HepG2 (cell line): ENCODE measurements around the gene FBXW5. TPM values are rescaled to one million over a fixed set of nuclear protein-coding genes. Genes with fewer than 3 reads are reported as not detected.

Source experiments
- EEA1 ChIP-seq: sonication (generic); formaldehyde crosslinking; IDR thresholded peaks from 2 replicates; pipeline ENCODE4 v1.5.1; 2020; ENCODE audit warnings: mild to moderate bottlenecking, missing genetic modification reagents, borderline replicate concordance
- ESRRA ChIP-seq: sonication (generic); formaldehyde crosslinking; IDR thresholded peaks from 2 replicates; pipeline ENCODE4 v1.5.1; 2020; ENCODE audit warnings: mild to moderate bottlenecking, low read depth, missing genetic modification reagents
- HOXA7 ChIP-seq: sonication (generic); formaldehyde crosslinking; IDR thresholded peaks from 2 replicates; pipeline ENCODE4 v1.8.1; 2022; ENCODE audit warnings: mild to moderate bottlenecking, missing genetic modification reagents, moderate library complexity
- JUNB ChIP-seq: sonication (generic); formaldehyde crosslinking; IDR thresholded peaks from 2 replicates; pipeline ENCODE4 v1.8.0; 2022; ENCODE audit warnings: missing genetic modification reagents, mild to moderate bottlenecking, borderline replicate concordance
- KAT8 ChIP-seq: IDR thresholded peaks from 2 replicates; pipeline ENCODE4 v1.6.1; 2016; ENCODE audit warnings: missing genetic modification reagents, missing compliant biosample characterization
- MAZ ChIP-seq, 2 experiments: sonication (generic) in 1 of 2; formaldehyde crosslinking in 1 of 2; IDR thresholded peaks; 2 replicates each; pipeline versions ENCODE4 v1.5.0 to v1.6.1; 2012 to 2020; ENCODE audit warnings: low read depth in 2 of 2, mild to moderate bottlenecking in 2 of 2, borderline replicate concordance in 1 of 2, improper control_type of control experiment in 1 of 2, low read length in 1 of 2, missing genetic modification reagents in 1 of 2, moderate library complexity in 1 of 2
- REXO4 ChIP-seq: sonication (generic); formaldehyde crosslinking; IDR thresholded peaks from 2 replicates; pipeline ENCODE4 v1.8.0; 2022; ENCODE audit warnings: missing genetic modification reagents, mild to moderate bottlenecking, borderline replicate concordance
- SIX4 ChIP-seq: sonication (generic); formaldehyde crosslinking; IDR thresholded peaks from 2 replicates; pipeline ENCODE4 v1.4.0; 2020; ENCODE audit warnings: missing genetic modification reagents
- SMAD3 ChIP-seq: sonication (generic); formaldehyde crosslinking; IDR thresholded peaks from 2 replicates; pipeline ENCODE4 v1.4.0; 2020; ENCODE audit warnings: missing genetic modification reagents
- SMYD3 ChIP-seq: sonication (generic); formaldehyde crosslinking; IDR thresholded peaks from 2 replicates; pipeline ENCODE4 v1.8.1; 2023; ENCODE audit warnings: mild to moderate bottlenecking, missing genetic modification reagents
- SOX13 ChIP-seq, 3 experiments: fragments of 450-650 bp in 1 of 3; sonication (generic) in 1 of 3; formaldehyde crosslinking in 1 of 3; IDR thresholded peaks in 2 of 3; conservative IDR thresholded peaks in 1 of 3; 2 replicates each; pipeline versions ENCODE4 v1.5.0 to v1.6.1; 2016 to 2020; ENCODE audit warnings: antibody characterized with exemption in 1 of 3, mild to moderate bottlenecking in 1 of 3, missing compliant biosample characterization in 1 of 3, missing genetic modification reagents in 1 of 3, moderate library complexity in 1 of 3
- SOX5 ChIP-seq: IDR thresholded peaks from 2 replicates; pipeline ENCODE4 v1.6.1; 2016; ENCODE audit warnings: borderline replicate concordance
- SP5 ChIP-seq: IDR thresholded peaks from 2 replicates; pipeline ENCODE4 v1.6.1; 2016; ENCODE audit warnings: low read depth, borderline replicate concordance
- SRSF1 ChIP-seq: fragments of 200-400 bp; formaldehyde crosslinking; optimal IDR thresholded peaks from 2 replicates; pipeline ENCODE3; 2017; ENCODE audit warnings: mild to moderate bottlenecking, low read depth, low read length, moderate library complexity
- ZBTB34 ChIP-seq: sonication (generic); formaldehyde crosslinking; IDR thresholded peaks from 2 replicates; pipeline ENCODE4 v1.8.0; 2022; ENCODE audit warnings: mild to moderate bottlenecking, missing genetic modification reagents
- ZNF34 ChIP-seq: sonication (generic); formaldehyde crosslinking; IDR thresholded peaks from 2 replicates; pipeline ENCODE4 v1.4.0; 2020; ENCODE audit warnings: mild to moderate bottlenecking, missing genetic modification reagents, borderline replicate concordance
- ZNF619 ChIP-seq: sonication (generic); formaldehyde crosslinking; IDR thresholded peaks from 2 replicates; pipeline ENCODE4 v1.4.0; 2020; ENCODE audit warnings: mild to moderate bottlenecking, missing genetic modification reagents
- ZNF678 ChIP-seq: sonication (generic); formaldehyde crosslinking; IDR thresholded peaks from 2 replicates; pipeline ENCODE4 v1.4.0; 2020; ENCODE audit warnings: mild to moderate bottlenecking, missing genetic modification reagents
- ZNF773 ChIP-seq: sonication (generic); formaldehyde crosslinking; IDR thresholded peaks from 2 replicates; pipeline ENCODE4 v1.4.0; 2020; ENCODE audit warnings: missing genetic modification reagents, borderline replicate concordance
- polyA plus RNA-seq, 8 experiments: library from polyadenylated mRNA; depleted of rRNA in 3 of 8; stranded (reverse) in 7 of 8; unstranded in 1 of 8; fragments of >200 nt; fragmentation: Illumina TruSeq in 4 of 8; extraction: Trizol in 4 of 8; gene quantifications; 2 replicates each; pipeline versions ENCODE4 v1.2.1 to v1.2.3, GENCODE V29; 2011 to 2016; ENCODE audit warnings: low read depth in 4 of 8, missing spikeins in 1 of 8, mixed read lengths in 1 of 8; ENCODE audit not compliant: insufficient read depth in 1 of 8
- total RNA-seq, 5 experiments: library from RNA; depleted of rRNA; stranded (reverse); fragments of >200 nt; fragmentation: Illumina TruSeq; extraction: Trizol; gene quantifications; 2 replicates each; pipeline ENCODE4 v1.2.3, GENCODE V29; 2016; ENCODE audit warnings: low read depth in 1 of 5
- TF ChIP-seq, protein P1 (sequence below): sonication (generic); formaldehyde crosslinking; IDR thresholded peaks from 2 replicates; pipeline ENCODE4 v1.5.1; 2020; ENCODE audit warnings: mild to moderate bottlenecking, moderate library complexity, missing genetic modification reagents
- TF ChIP-seq, protein P2 (sequence below), 2 experiments: sonication (generic) in 1 of 2; formaldehyde crosslinking in 1 of 2; IDR thresholded peaks; 2 replicates each; pipeline versions ENCODE4 v1.4.0 to v1.6.1; 2018 to 2020; ENCODE audit warnings: missing genetic modification reagents in 2 of 2, borderline replicate concordance in 1 of 2, low read depth in 1 of 2, mild to moderate bottlenecking in 1 of 2, missing biosample characterization in 1 of 2

FBXW5 gene
- total and polyA plus RNA-seq, 2 of the 13 experiments (the other 11 are each of a cell fraction or from before 2014, with no cell fraction given) = 52.0 to 60.4 TPM

- TF ChIP-seq SOX13 (IDR thresholded peaks at IDR 0.05) (no peak), SOX13 (CRISPR knock-in tag; conservative IDR thresholded peaks at IDR 0.05 in 1 of 2, IDR thresholded peaks at IDR 0.05 in 1 of 2) (peak in 1 of 2 experiments; percentile 64; a peak in 1 of 4 replicates), REXO4 (CRISPR knock-in tag) (no peak), ZBTB34 (CRISPR knock-in tag) (no peak), SIX4 (CRISPR knock-in tag) (no peak), ZNF34 (CRISPR knock-in tag) (no peak), ZNF773 (CRISPR knock-in tag) (peak; percentile 62; the same call in 1 of the 2 replicates), SMYD3 (CRISPR knock-in tag) (no peak), SP5 (CRISPR knock-in tag) (peak; percentile 67; the same call in 1 of the 2 replicates), EEA1 (CRISPR knock-in tag) (0 out of 2 replicates have a peak, but pooled peaks have one; percentile 74), SMAD3 (CRISPR knock-in tag) (no peak), HOXA7 (CRISPR knock-in tag) (no peak), KAT8 (CRISPR knock-in tag) (no peak; the same call in 1 of the 2 replicates), SRSF1 (peak; percentile 65), JUNB (no peak), ZNF619 (no peak), ESRRA (0 out of 2 replicates have a peak, but pooled peaks have one; percentile 43), MAZ (IDR thresholded peaks at IDR 0.05; ENCODE audit: borderline replicate concordance, low read depth, low read length) (0 out of 2 replicates have a peak, but pooled peaks have one; percentile 42), MAZ (CRISPR knock-in tag; IDR thresholded peaks at IDR 0.05; ENCODE audit: low read depth) (peak; percentile 89; the same call in 1 of the 2 replicates), SOX5 (CRISPR knock-in tag) (peak; percentile 75), ZNF678 (CRISPR knock-in tag) (no peak)
- TF ChIP-seq, protein P1, sequence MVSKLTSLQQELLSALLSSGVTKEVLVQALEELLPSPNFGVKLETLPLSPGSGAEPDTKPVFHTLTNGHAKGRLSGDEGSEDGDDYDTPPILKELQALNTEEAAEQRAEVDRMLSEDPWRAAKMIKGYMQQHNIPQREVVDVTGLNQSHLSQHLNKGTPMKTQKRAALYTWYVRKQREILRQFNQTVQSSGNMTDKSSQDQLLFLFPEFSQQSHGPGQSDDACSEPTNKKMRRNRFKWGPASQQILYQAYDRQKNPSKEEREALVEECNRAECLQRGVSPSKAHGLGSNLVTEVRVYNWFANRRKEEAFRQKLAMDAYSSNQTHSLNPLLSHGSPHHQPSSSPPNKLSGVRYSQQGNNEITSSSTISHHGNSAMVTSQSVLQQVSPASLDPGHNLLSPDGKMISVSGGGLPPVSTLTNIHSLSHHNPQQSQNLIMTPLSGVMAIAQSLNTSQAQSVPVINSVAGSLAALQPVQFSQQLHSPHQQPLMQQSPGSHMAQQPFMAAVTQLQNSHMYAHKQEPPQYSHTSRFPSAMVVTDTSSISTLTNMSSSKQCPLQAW (CRISPR knock-in tag) = no peak; the same call in 1 of the 2 replicates
- TF ChIP-seq, protein P2, sequence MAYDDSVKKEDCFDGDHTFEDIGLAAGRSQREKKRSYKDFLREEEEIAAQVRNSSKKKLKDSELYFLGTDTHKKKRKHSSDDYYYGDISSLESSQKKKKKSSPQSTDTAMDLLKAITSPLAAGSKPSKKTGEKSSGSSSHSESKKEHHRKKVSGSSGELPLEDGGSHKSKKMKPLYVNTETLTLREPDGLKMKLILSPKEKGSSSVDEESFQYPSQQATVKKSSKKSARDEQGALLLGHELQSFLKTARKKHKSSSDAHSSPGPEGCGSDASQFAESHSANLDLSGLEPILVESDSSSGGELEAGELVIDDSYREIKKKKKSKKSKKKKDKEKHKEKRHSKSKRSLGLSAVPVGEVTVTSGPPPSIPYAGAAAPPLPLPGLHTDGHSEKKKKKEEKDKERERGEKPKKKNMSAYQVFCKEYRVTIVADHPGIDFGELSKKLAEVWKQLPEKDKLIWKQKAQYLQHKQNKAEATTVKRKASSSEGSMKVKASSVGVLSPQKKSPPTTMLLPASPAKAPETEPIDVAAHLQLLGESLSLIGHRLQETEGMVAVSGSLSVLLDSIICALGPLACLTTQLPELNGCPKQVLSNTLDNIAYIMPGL (CRISPR knock-in tag; IDR thresholded peaks at IDR 0.05; ENCODE audit: borderline replicate concordance in 1 of 2, low read depth in 1 of 2) = peak; percentile 82; a peak in 3 of 4 replicates
These were observed 5.5 kb upstream of the FBXW5 start (continued) for GRCh38 chr9:136949817-136950655.
